Karpas-422 (cell line): ENCODE measurements around the gene ELP4. TPM values are rescaled to one million over a fixed set of nuclear protein-coding genes. Genes with fewer than 3 reads are reported as not detected.

Experiments used
- DNase-seq: peaks from one replicate; pipeline ENCODE4 v3.0.0-alpha.2; 2015
- H2AFZ ChIP-seq: fragments of 200-600 bp; sonication (generic); 2 replicates; pipeline ENCODE4 v1.6.1; 2014; ENCODE audit warnings: antibody characterized with exemption, low read length, mixed read lengths
- H3K27ac ChIP-seq: fragments of 200-600 bp; sonication (generic); 2 replicates; pipeline ENCODE4 v1.5.1; 2014; ENCODE audit warnings: mild to moderate bottlenecking, low read length, moderate library complexity
- H3K27me3 ChIP-seq: fragments of 200-600 bp; sonication (generic); 2 replicates; pipeline ENCODE4 v1.6.1; 2014; ENCODE audit warnings: low read length, mixed read lengths
- H3K36me3 ChIP-seq: fragments of 200-600 bp; sonication (generic); 2 replicates; pipeline ENCODE4 v1.6.1; 2014; ENCODE audit warnings: low read length, mixed read lengths; ENCODE audit not compliant: insufficient read depth
- H3K4me1 ChIP-seq: fragments of 200-600 bp; sonication (generic); 2 replicates; pipeline ENCODE4 v1.6.1; 2014; ENCODE audit warnings: mild to moderate bottlenecking, low read length, mixed read lengths
- H3K4me2 ChIP-seq: fragments of 200-600 bp; sonication (generic); 2 replicates; pipeline ENCODE4 v1.6.1; 2014; ENCODE audit warnings: low read length, low read depth, mild to moderate bottlenecking; ENCODE audit not compliant: poor library complexity, severe bottlenecking
- H3K4me3 ChIP-seq: fragments of 200-600 bp; sonication (generic); 2 replicates; pipeline ENCODE4 v1.5.1; 2014; ENCODE audit warnings: mild to moderate bottlenecking, antibody characterized with exemption, low read length, mixed read lengths
- H3K79me2 ChIP-seq: fragments of 200-600 bp; sonication (generic); 2 replicates; pipeline ENCODE4 v1.6.1; 2014; ENCODE audit warnings: mild to moderate bottlenecking, low read length, mixed read lengths
- H3K9ac ChIP-seq: fragments of 200-600 bp; sonication (generic); 2 replicates; pipeline ENCODE4 v1.6.0; 2014; ENCODE audit warnings: low read length
- H3K9me2 ChIP-seq: fragments of 200-600 bp; sonication (generic), shearing (Covaris generic); replicated peaks from 2 replicates; pipeline ENCODE4 v1.6.0; 2014; ENCODE audit warnings: mild to moderate bottlenecking, low read length, moderate library complexity; ENCODE audit not compliant: insufficient read depth
- H3K9me3 ChIP-seq: fragments of 300-700, 200-600 bp; sonication (generic); 2 replicates; pipeline ENCODE4 v1.6.1; 2014; ENCODE audit warnings: low read length, mixed read lengths
- H4K20me1 ChIP-seq: fragments of 200-600 bp; sonication (generic); 2 replicates; pipeline ENCODE4 v1.6.1; 2014; ENCODE audit warnings: mild to moderate bottlenecking, antibody characterized with exemption, low read length, low read depth; ENCODE audit not compliant: insufficient read depth
- total RNA-seq: library from RNA; depleted of rRNA; stranded (reverse); fragments of >200 nt; shearing (Covaris generic); gene quantifications from 2 replicates; pipeline ENCODE4 v1.2.3, GENCODE V29; 2014; ENCODE audit warnings: low replicate concordance

Gene ELP4
- total RNA-seq, 1 experiment from 2014 or later = 87.1 TPM

DNA sequence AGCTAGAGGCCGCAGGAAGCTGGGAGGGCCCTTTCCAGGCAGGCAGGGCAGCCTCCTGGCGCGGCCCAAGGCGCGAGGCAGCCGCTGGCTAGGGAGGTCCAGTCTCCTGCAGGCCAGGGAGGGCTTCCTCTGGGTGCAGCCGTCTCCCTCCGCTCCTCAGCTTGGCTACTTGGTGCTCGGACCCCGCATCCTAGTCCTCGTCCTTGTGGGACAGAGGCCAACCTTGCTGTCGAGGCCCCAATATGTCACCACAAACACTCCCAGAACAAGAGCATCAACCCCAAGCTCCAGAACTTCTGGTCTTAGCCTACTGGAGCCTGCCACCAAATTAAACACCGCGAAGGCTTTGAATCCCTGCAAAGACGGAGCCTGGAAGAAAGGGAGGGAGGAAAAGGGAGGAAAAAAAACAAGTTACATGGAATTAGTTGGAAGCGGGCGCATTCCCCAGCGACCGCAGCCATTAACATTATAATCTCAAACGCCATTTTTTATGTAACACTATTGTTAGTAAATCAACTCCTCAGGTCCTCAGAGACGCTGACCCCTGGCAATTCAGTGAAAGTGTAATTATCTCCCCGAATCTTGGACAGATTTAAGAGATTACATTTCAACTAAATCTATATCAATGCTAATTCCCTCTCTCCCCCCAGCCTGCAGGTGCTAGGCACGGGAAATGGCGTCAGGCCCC is 314.2 kb downstream of the ELP4 start:
- Histone ChIP-seq H2AFZ (no peak overlapping the region), H3K4me3 (no peak overlapping the region), H3K9ac (no peak overlapping the region), H3K27me3 (no peaks in the 10 kb centered on the region), H3K9me2 (no peaks in the 10 kb centered on the region), H3K4me2 (no peak overlapping the region), H3K4me1 (no peaks in the 10 kb centered on the region), H3K9me3 (no peaks in the 10 kb centered on the region), H4K20me1 (no peaks in the 10 kb centered on the region), H3K79me2 (no peaks in the 10 kb centered on the region), H3K36me3 (no peaks in the 10 kb centered on the region), H3K27ac (no peak overlapping the region)
- no peak for DNase-seq

DNA sequence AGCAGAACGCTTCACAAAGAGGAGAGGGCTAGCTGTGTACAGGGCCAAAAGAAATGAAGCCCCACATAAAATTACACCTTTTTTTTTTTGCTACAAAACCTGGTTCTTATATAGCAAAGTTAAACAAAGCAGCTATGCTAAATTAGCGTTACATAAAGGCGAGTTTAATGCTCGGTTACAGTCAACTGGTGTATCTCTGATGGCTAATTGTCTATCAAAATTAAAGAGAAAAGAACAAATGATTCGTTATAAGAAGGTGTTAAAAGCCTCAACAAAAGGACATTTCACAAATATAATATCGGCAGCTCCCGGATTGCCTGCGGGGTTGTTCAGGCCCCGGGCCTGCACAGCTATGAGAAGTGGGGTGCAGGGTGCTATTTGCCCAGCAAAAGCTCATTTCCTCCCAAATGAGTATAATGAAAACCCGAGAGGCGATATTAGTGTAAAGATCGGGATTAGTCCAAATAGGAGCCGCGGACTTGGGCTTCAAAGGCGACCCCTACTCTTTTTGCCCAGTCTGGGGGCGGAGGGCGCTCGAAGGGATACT is 314.8 kb downstream of the ELP4 start:
- no peaks in the 10 kb centered on the region for H3K36me3 ChIP-seq
- no peaks in the 10 kb centered on the region for H3K9me3 ChIP-seq
- no peak overlapping the region for H3K4me2 ChIP-seq
- H3K4me1 ChIP-seq = no peaks in the 10 kb centered on the region
- no peaks in the 10 kb centered on the region for H3K79me2 ChIP-seq
- no peak overlapping the region for H3K4me3 ChIP-seq
- no peaks in the 10 kb centered on the region for H3K27me3 ChIP-seq
- no peak overlapping the region for H3K9ac ChIP-seq
- no peak for DNase-seq
- H3K9me2 ChIP-seq = no peaks in the 10 kb centered on the region
- no peaks in the 10 kb centered on the region for H4K20me1 ChIP-seq
- H3K27ac ChIP-seq = no peak overlapping the region
- H2AFZ ChIP-seq = no peak overlapping the region

DNA sequence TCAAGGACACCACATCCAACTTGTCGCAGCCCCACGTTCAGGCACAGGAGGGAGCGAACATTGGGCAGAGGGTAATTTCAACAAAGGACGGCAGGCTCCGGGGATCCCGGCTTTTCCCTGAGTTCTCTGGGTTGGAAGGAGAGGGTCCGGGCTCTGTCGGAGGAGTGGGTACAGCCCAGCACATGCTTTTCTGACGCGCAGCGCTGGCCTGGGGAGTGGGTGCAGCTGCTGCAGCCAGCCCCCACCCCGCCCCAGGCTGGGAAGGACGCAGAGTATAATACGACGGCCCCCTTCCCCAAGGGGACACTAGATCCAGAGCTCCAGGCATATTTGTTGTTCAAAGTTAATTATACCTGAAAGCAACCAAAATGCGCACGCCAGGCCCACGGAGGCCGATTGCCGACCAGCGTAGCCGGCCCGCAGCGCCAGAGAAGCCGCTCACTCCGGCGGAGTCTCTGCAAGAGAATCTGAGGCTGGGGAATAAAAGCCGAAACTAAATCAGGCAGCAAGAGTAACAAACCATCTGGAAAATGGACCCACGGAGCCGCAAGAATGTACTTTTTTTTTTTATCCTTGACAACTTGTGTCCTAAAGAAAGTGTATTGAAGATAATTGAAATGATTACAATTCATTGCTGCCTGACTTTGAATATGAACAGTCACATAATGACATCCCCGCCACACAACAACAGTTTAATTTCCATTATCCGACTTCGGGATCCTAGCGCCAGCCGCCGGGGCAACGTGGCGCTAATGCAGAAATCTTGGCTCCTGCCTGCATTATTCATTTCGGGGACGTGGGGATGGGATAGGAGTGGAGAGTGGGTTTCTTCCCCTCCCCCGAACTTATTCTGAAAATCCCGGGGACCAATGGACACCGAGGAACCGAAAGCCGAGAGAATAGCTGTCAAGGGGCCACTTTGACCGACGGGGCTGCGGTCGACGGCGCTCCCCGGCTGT is 315.6 kb downstream of the ELP4 start:
- Histone ChIP-seq H3K4me1 (no peaks in the 10 kb centered on the region), H3K9me3 (no peaks in the 10 kb centered on the region), H3K4me2 (no peak overlapping the region), H3K79me2 (no peaks in the 10 kb centered on the region), H3K9ac (no peak overlapping the region), H3K4me3 (no peak overlapping the region), H3K9me2 (no peaks in the 10 kb centered on the region), H2AFZ (no peak overlapping the region), H3K36me3 (no peaks in the 10 kb centered on the region), H3K27ac (no peak overlapping the region), H4K20me1 (no peaks in the 10 kb centered on the region), H3K27me3 (no peaks in the 10 kb centered on the region)
- no peak for DNase-seq

DNA sequence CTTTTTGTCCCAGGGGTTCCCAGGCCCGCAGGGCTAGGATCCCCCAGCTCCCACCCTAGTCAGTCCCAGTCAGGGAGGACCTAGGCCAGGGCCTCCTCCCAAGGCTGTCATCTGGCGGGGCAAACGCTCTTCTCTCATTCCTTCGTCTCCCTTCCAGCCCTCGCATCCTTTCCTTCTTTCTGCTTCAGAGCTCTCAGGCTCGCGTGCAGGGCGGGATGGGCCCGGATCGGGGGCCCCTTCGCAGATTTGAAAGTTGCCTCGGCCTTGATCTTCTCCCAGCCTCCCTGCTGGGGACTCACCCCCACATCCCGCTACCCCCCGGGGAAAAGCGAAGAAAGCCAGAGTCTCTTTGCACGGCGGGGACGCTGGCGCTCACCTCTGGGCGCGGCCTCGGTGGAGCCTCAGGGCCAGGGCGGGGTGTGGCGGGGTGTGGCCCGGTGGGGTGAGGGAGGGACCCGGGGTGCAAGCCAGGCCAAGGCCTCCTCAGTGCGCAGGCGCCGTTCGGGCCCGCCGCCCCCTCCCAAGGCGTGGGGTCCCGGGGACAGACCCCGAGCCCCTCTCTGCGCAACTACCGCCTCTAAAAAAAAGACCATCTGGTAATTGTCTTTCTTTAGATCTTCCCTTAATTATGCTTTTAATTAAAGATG is 316.4 kb downstream of the ELP4 start:
- Histone ChIP-seq H3K27me3 (no peaks in the 10 kb centered on the region), H3K4me3 (no peak overlapping the region), H3K9me2 (no peaks in the 10 kb centered on the region), H3K4me1 (no peaks in the 10 kb centered on the region), H3K27ac (no peak overlapping the region), H3K9ac (no peak overlapping the region), H3K4me2 (no peak overlapping the region), H2AFZ (no peak overlapping the region), H3K79me2 (no peaks in the 10 kb centered on the region), H4K20me1 (no peaks in the 10 kb centered on the region), H3K9me3 (no peaks in the 10 kb centered on the region), H3K36me3 (no peaks in the 10 kb centered on the region)
- DNase-seq = no peak

GRCh38 chr11:31826536-31827438 is 317.2 kb downstream of the ELP4 start:
- Histone ChIP-seq H3K4me2 (no peak overlapping the region), H3K27ac (no peak overlapping the region), H3K79me2 (no peaks in the 10 kb centered on the region), H3K36me3 (no peaks in the 10 kb centered on the region), H2AFZ (no peak overlapping the region), H3K9ac (no peak overlapping the region), H3K27me3 (no peaks in the 10 kb centered on the region), H4K20me1 (no peaks in the 10 kb centered on the region), H3K4me3 (no peak overlapping the region), H3K4me1 (no peaks in the 10 kb centered on the region), H3K9me3 (no peaks in the 10 kb centered on the region), H3K9me2 (no peaks in the 10 kb centered on the region)
- no peak for DNase-seq

GRCh38 chr11:31827455-31828206 is 318.1 kb downstream of the ELP4 start:
- Histone ChIP-seq H3K9me3 (no peaks in the 10 kb centered on the region), H3K27me3 (no peaks in the 10 kb centered on the region), H3K79me2 (no peaks in the 10 kb centered on the region), H3K9ac (no peak overlapping the region), H3K4me2 (no peak overlapping the region), H3K27ac (no peak overlapping the region), H4K20me1 (no peaks in the 10 kb centered on the region), H2AFZ (no peak overlapping the region), H3K4me3 (no peak overlapping the region), H3K36me3 (no peaks in the 10 kb centered on the region), H3K4me1 (no peaks in the 10 kb centered on the region), H3K9me2 (no peaks in the 10 kb centered on the region)
- DNase-seq = no peak

DNA sequence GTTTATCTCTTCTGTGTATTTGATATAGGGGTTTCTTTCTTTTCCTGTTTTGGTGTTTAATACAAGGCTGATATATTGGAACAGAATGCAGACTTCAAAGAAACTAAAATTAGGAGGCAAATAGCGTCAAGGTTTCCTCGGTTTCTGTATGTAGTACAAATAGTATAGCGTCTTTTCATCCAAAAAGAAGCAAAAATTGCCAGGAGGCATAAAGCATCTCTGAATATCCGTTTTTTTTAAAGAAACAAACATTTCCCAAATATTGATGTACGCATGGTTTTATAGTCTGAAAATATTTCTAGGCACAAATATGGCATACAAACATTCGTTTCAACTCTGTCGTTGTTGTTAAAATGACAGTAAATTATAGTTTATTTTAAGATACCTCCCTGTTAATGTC is 318.6 kb downstream of the ELP4 start:
- Histone ChIP-seq H3K27me3 (no peaks in the 10 kb centered on the region), H3K79me2 (no peaks in the 10 kb centered on the region), H3K27ac (no peak overlapping the region), H2AFZ (no peak overlapping the region), H3K4me1 (no peaks in the 10 kb centered on the region), H3K36me3 (no peaks in the 10 kb centered on the region), H3K9me2 (no peaks in the 10 kb centered on the region), H3K4me2 (no peak overlapping the region), H4K20me1 (no peaks in the 10 kb centered on the region), H3K4me3 (no peak overlapping the region), H3K9me3 (no peaks in the 10 kb centered on the region), H3K9ac (no peak overlapping the region)
- no peak for DNase-seq
